Naive B cell (primary cell): ENCODE data around the gene KRTAP21-2. TPM values are rescaled to one million over a fixed set of nuclear protein-coding genes. Genes with fewer than 3 reads are reported as not detected.

Source experiments
- ATAC-seq, 2 donors: fragments of 150-1000 bp; cut with Tn5 transposase; 2 replicates each; pipeline ENCODE4 v1.10.0; 2021; ENCODE audit warnings: low read depth in 2 of 2, mild to moderate bottlenecking in 2 of 2, moderate library complexity in 2 of 2
- DNase-seq: peaks from one replicate; pipeline ENCODE4 v3.0.0; 2022
- H3K27ac Mint-ChIP-seq, 6 donors: one replicate each; pipeline ENCODE4 v1.8.0; 2020 to 2022; ENCODE audit warnings: mild to moderate bottlenecking in 6 of 6, mixed read lengths in 6 of 6, moderate library complexity in 5 of 6, inconsistent platforms in 2 of 6
- H3K27me3 Mint-ChIP-seq, 3 donors: one replicate each; pipeline ENCODE4 v1.8.0; 2021 to 2022; ENCODE audit warnings: mixed read lengths in 3 of 3, mild to moderate bottlenecking in 1 of 3
- H3K36me3 Mint-ChIP-seq, 2 donors: one replicate each; pipeline ENCODE4 v1.8.0; 2020 to 2022; ENCODE audit warnings: mixed read lengths in 2 of 2, inconsistent platforms in 1 of 2, mild to moderate bottlenecking in 1 of 2
- H3K4me1 Mint-ChIP-seq, 3 donors: one replicate each; pipeline ENCODE4 v1.8.0; 2020 to 2022; ENCODE audit warnings: mixed read lengths in 3 of 3, inconsistent platforms in 1 of 3, mild to moderate bottlenecking in 1 of 3, moderate library complexity in 1 of 3
- H3K4me3 Mint-ChIP-seq, 8 donors: one replicate each; pipeline ENCODE4 v1.8.0; 2020 to 2022; ENCODE audit warnings: mild to moderate bottlenecking in 8 of 8, mixed read lengths in 8 of 8, moderate library complexity in 8 of 8, inconsistent platforms in 2 of 8
- H3K9me3 Mint-ChIP-seq, 7 donors: one replicate each; pipeline ENCODE4 v1.8.0; 2020 to 2022; ENCODE audit warnings: mixed read lengths in 7 of 7, mild to moderate bottlenecking in 5 of 7, inconsistent platforms in 2 of 7, moderate library complexity in 1 of 7
- polyA plus RNA-seq, 6 donors: library from polyadenylated mRNA; unstranded; fragments of 300-500 nt; fragmentation: Illumina TruSeq; gene quantifications; one replicate each; pipeline ENCODE4 v1.2.3, GENCODE V29; 2021; ENCODE audit warnings: low read depth in 6 of 6

KRTAP21-2 gene
- polyA plus RNA-seq, 6 donors from 2014 or later: not detected

DNA sequence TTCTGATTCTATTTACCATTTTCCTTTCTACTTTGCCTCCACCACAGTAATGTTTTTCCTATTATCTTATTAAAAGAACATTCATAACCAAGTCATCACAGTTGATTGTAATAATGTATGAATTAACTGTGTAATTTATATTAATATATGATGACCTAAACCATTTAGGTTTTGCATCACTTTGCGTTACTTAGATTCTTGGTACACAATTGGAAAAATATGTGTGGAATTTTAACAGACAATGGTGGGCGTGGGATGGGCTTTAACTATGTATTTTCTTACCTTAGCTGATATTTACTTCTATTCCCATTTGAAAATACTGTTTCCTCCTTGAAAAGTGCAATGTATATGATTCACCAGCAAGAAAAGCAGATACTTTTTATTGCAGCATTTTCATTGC, 32.1 kb downstream of the KRTAP21-2 start:
- Mint-ChIP-seq H3K27me3 (no peaks in the 10 kb centered on the region), H3K4me3 (no peak overlapping the region)

GRCh38 chr21:30714456-30714855, 32.6 kb downstream of the KRTAP21-2 start:
- Mint-ChIP-seq H3K36me3 (no peaks in the 10 kb centered on the region), H3K27ac (no peak overlapping the region), H3K4me1 (no peaks in the 10 kb centered on the region), H3K27me3 (no peaks in the 10 kb centered on the region), H3K4me3 (no peak overlapping the region), H3K9me3 (peaks cover 2 to 11% (median 5%) of the 10 kb centered on the region in 7 donors)
- DNase-seq: no peak
- no peak for ATAC-seq

More for the DNA sequence above, 32.1 kb downstream of the KRTAP21-2 start:
- DNase-seq (no peak), ATAC-seq (no peak)
- peaks cover 2 to 11% (median 5%) of the 10 kb centered on the region in 7 donors for H3K9me3 Mint-ChIP-seq
- H3K4me1 Mint-ChIP-seq: no peaks in the 10 kb centered on the region
- H3K36me3 Mint-ChIP-seq: no peaks in the 10 kb centered on the region
- H3K27ac Mint-ChIP-seq: no peak overlapping the region

DNA sequence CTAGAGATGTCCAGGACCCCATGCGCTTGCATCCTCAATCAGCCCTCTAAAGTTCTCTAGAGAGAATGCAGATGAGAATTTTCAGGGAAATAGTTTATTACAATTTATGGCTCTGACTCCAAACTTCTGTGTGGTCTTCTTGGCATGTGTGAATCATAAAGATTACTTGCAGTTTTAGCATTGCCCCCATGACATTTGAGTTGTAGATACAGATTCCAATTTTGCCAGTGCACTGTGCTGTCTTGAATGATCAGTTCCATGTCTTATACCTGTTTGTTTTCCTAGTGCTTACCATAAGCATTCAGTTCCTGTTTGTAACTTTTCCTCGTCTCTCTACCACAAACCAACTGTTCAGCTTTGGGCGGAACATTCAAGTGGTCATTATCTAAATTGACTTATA, 33.3 kb downstream of the KRTAP21-2 start:
- H3K27me3 Mint-ChIP-seq: no peaks in the 10 kb centered on the region
- no peaks in the 10 kb centered on the region for H3K4me1 Mint-ChIP-seq
- ATAC-seq (no peak), DNase-seq (no peak)
- H3K4me3 Mint-ChIP-seq: no peak overlapping the region
- no peak overlapping the region for H3K27ac Mint-ChIP-seq
- no peaks in the 10 kb centered on the region for H3K36me3 Mint-ChIP-seq
- peaks cover 2 to 11% (median 5%) of the 10 kb centered on the region in 7 donors for H3K9me3 Mint-ChIP-seq

DNA sequence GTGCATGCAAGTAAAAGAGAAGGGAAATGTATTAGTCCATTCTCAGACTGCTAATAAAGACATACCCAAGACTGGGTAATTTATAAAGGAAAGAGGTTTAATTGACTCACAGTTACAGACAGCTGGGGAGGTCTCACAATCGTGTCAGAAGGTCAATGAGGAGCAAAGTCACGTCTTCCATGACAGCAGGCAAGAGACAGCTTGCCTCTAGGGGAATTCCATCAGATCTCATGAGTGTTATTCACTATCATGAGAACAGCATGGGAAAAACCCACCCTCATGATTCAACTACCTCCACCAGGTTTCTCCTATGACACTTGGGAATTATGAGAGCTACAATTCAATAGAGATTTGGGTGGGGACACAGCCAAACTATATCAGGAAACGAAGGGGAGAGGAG, 36.6 kb downstream of the KRTAP21-2 start:
- ATAC-seq: no peak
- DNase-seq: no peak
- Mint-ChIP-seq H3K9me3 (peaks cover 0 to 11% (median 5%) of the 10 kb centered on the region in 7 donors), H3K4me3 (no peak overlapping the region), H3K27ac (no peak overlapping the region), H3K36me3 (no peaks in the 10 kb centered on the region), H3K27me3 (no peaks in the 10 kb centered on the region), H3K4me1 (no peaks in the 10 kb centered on the region)

DNA sequence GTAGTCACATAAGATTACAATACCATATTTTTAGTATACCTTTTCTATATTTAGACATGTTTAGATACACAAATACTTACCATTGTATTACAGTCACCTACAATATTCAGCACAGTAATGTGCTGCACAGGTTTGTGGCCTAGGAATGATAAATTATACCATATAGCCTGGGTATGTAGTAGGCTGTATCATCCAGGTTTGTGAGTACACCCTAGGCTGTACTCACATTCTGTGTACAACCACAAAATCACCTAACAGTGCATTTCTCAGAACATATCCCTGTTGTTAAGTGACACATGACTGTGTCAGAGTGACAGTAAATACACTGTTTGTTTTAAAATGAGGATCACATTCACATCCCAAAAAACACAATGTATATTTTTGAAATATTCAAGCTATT, 39.6 kb downstream of the KRTAP21-2 start:
- H3K4me3 Mint-ChIP-seq: no peak overlapping the region
- no peaks in the 10 kb centered on the region for H3K36me3 Mint-ChIP-seq
- DNase-seq (no peak), ATAC-seq (no peak)
- H3K27me3 Mint-ChIP-seq: no peaks in the 10 kb centered on the region
- H3K4me1 Mint-ChIP-seq: no peaks in the 10 kb centered on the region
- no peak overlapping the region for H3K27ac Mint-ChIP-seq
- peaks cover 0 to 11% (median 5%) of the 10 kb centered on the region in 7 donors for H3K9me3 Mint-ChIP-seq

Other genes starting within 250 kb of the KRTAP21-2 start
- gene KRTAP19-5, start 245.1 kb downstream of the KRTAP21-2 start, polyA plus RNA-seq: not detected
- gene KRTAP19-6, start 205.4 kb downstream of the KRTAP21-2 start, polyA plus RNA-seq: not detected
- gene KRTAP19-7, start 185.9 kb downstream of the KRTAP21-2 start, polyA plus RNA-seq: not detected
- not detected for gene KRTAP22-2, start 156.9 kb downstream of the KRTAP21-2 start, polyA plus RNA-seq
- gene KRTAP6-3, start 154.8 kb downstream of the KRTAP21-2 start, polyA plus RNA-seq: not detected
- not detected for gene KRTAP6-2, start 148.4 kb downstream of the KRTAP21-2 start, polyA plus RNA-seq
- gene KRTAP22-1, start 146.2 kb downstream of the KRTAP21-2 start, polyA plus RNA-seq: not detected
- gene KRTAP6-1, start 133.3 kb downstream of the KRTAP21-2 start, polyA plus RNA-seq: not detected
- gene KRTAP20-1, start 130.8 kb downstream of the KRTAP21-2 start, polyA plus RNA-seq: not detected
- not detected for gene KRTAP20-4, start 126.6 kb downstream of the KRTAP21-2 start, polyA plus RNA-seq
- gene KRTAP20-2, start 112.1 kb downstream of the KRTAP21-2 start, polyA plus RNA-seq: not detected
- gene KRTAP20-3, start 104.4 kb downstream of the KRTAP21-2 start, polyA plus RNA-seq: not detected
- gene KRTAP21-3, start 28.5 kb downstream of the KRTAP21-2 start, polyA plus RNA-seq: not detected
- gene KRTAP21-1, start 8.2 kb upstream of the KRTAP21-2 start, polyA plus RNA-seq: not detected
- gene KRTAP8-1, start 66.0 kb upstream of the KRTAP21-2 start, polyA plus RNA-seq: not detected
- gene KRTAP7-1, start 82.5 kb upstream of the KRTAP21-2 start, polyA plus RNA-seq: not detected
- not detected for gene KRTAP11-1, start 134.3 kb upstream of the KRTAP21-2 start, polyA plus RNA-seq